Panc1 (cell line): ENCODE measurements around the gene ROBO1. TPM values are rescaled to one million over a fixed set of nuclear protein-coding genes. Genes with fewer than 3 reads are reported as not detected.

Experiments
- ATAC-seq: fragments of 200-7000 bp; cut with Tn5 transposase; 2 replicates; pipeline ENCODE4 v1.9.1; 2020; ENCODE audit warnings: mild to moderate bottlenecking, moderate library complexity
- BruUV-seq: library from RNA; stranded (reverse); fragments of 400-500 nt; replicated peaks from 2 replicates; lab custom pipeline; 2021; lab: Mats Ljungman, UMichigan
- CTCF ChIA-PET: fragments of 300-600 bp; sonication (Branson Sonifier 250); formaldehyde crosslinking; loops from one replicate; lab custom pipeline; 2022; ENCODE audit warnings: antibody characterized with exemption; lab: Charles Lee
- POLR2A ChIA-PET: fragments of 300-600 bp; sonication (Branson Sonifier 250); formaldehyde crosslinking; loops from one replicate; lab custom pipeline; 2022; ENCODE audit warnings: antibody characterized with exemption; lab: Charles Lee
- DNase-seq: peaks from one replicate; pipeline ENCODE4 v3.0.0-alpha.2; 2010; ENCODE audit warnings: low read depth, low spot score
- H3K27ac ChIP-seq: 2 replicates; pipeline ENCODE4 v1.5.1; 2011; ENCODE audit warnings: mild to moderate bottlenecking, low read length, inconsistent platforms
- H3K27me3 ChIP-seq: fragments of 200-500 bp; sonication (Bioruptor generic); 2 replicates; pipeline ENCODE4 v1.6.0; 2014; ENCODE audit warnings: low read length, inconsistent platforms; ENCODE audit not compliant: control insufficient read depth, insufficient read depth
- H3K36me3 ChIP-seq: fragments of 200-500 bp; sonication (Bioruptor generic); 2 replicates; pipeline ENCODE4 v1.5.1; 2014; ENCODE audit warnings: inconsistent platforms, mild to moderate bottlenecking, low read length, moderate library complexity; ENCODE audit not compliant: control insufficient read depth, insufficient read depth
- H3K4me1 ChIP-seq: 2 replicates; pipeline ENCODE4 v1.5.1; 2011; ENCODE audit warnings: inconsistent platforms, mild to moderate bottlenecking, low read length, moderate library complexity; ENCODE audit not compliant: control insufficient read depth, insufficient read depth
- H3K4me3 ChIP-seq, 2 experiments: 2 replicates each; pipeline ENCODE4 v1.5.1; 2011 to 2012; ENCODE audit warnings: low read depth in 2 of 2, low read length in 2 of 2, mild to moderate bottlenecking in 2 of 2, inconsistent platforms in 1 of 2, moderate library complexity in 1 of 2
- H3K9me3 ChIP-seq: fragments of 200-500 bp; sonication (Bioruptor generic); 2 replicates; pipeline ENCODE4 v1.5.1; 2014; ENCODE audit warnings: low read depth, mild to moderate bottlenecking, inconsistent platforms, low read length, moderate library complexity; ENCODE audit not compliant: control insufficient read depth, insufficient read depth
- CTCF ChIP-seq: fragments of 450-650 bp; IDR thresholded peaks from 2 replicates; pipeline ENCODE4 v1.5.1; 2017; ENCODE audit warnings: mild to moderate bottlenecking
- POLR2AphosphoS5 ChIP-seq: IDR thresholded peaks from 2 replicates; pipeline ENCODE4 v1.6.1; 2012; ENCODE audit warnings: mild to moderate bottlenecking, low read depth, low read length, moderate library complexity
- REST ChIP-seq, 2 experiments: IDR thresholded peaks; 2 replicates each; pipeline ENCODE4 v1.6.1; 2011 to 2012; ENCODE audit warnings: low read depth in 2 of 2, control low read depth in 1 of 2, low read length in 1 of 2, mild to moderate bottlenecking in 1 of 2, moderate library complexity in 1 of 2; ENCODE audit not compliant: insufficient read depth in 1 of 2
- SIN3A ChIP-seq: IDR thresholded peaks from 2 replicates; pipeline ENCODE4 v1.6.1; 2012; ENCODE audit warnings: low read depth, mild to moderate bottlenecking, low read length, moderate library complexity, borderline replicate concordance; ENCODE audit not compliant: insufficient read depth
- TCF7L2 ChIP-seq: IDR thresholded peaks from 2 replicates; pipeline ENCODE4 v1.6.1; 2011; ENCODE audit warnings: mild to moderate bottlenecking, low read depth, low read length, inconsistent platforms
- in situ Hi-C: cut with HindIII; loops from 2 replicates; pipeline ENCODE4 v1.10.0; 2016; ENCODE audit warnings: low sequenced_read_pairs, low pct_unique_long_range_greater_than_20kb
- intact Hi-C: fragments of 100-400 bp; cut with micrococcal nuclease; formaldehyde crosslinking; loops from one replicate; pipeline ENCODE4 v1.10.0; 2022; ENCODE audit not compliant: unreplicated experiment
- total RNA-seq: library from RNA; stranded (reverse); gene quantifications from one replicate; pipeline ENCODE4 v1.2.1, GENCODE V29; 2021; ENCODE audit not compliant: unreplicated experiment

ROBO1 gene
- total RNA-seq, 1 experiment from 2014 or later = 61.6 TPM

GRCh38 chr3:78926523-78926922 is 841.3 kb downstream of the ROBO1 start:
- Histone ChIP-seq H3K9me3 (no peaks in the 10 kb centered on the region), H3K4me3 (no peak overlapping the region), H3K4me1 (no peaks in the 10 kb centered on the region), H3K27ac (no peak overlapping the region), H3K36me3 (no peaks in the 10 kb centered on the region), H3K27me3 (no peaks in the 10 kb centered on the region)
- in situ Hi-C loops = no loop called here
- ATAC-seq = no peak
- no peak for DNase-seq
- BruUV-seq = no TSS peak
- ChIA-PET POLR2A (no interaction called here), CTCF (no interaction called here)
- no peak for TF ChIP-seq CTCF
- TF ChIP-seq REST (IDR thresholded peaks at IDR 0.05; ENCODE audit: insufficient read depth in 1 of 2, low read depth in 2 of 2, low read length in 1 of 2) = no peak
- TF ChIP-seq SIN3A = no peak
- TF ChIP-seq TCF7L2 = no peak
- no peak for TF ChIP-seq POLR2AphosphoS5
- intact Hi-C loops = no loop called here

- ChIA-PET CTCF (no interaction called here), POLR2A (no interaction called here)
- H3K36me3 ChIP-seq = no peaks in the 10 kb centered on the region
- H3K27me3 ChIP-seq = no peaks in the 10 kb centered on the region
- H3K4me1 ChIP-seq = no peaks in the 10 kb centered on the region
- no peak overlapping the region for H3K27ac ChIP-seq
- no TSS peak for BruUV-seq
- intact Hi-C loops = no loop called here
- no peaks in the 10 kb centered on the region for H3K9me3 ChIP-seq
- no peak overlapping the region for H3K4me3 ChIP-seq
- no peak for ATAC-seq
- DNase-seq = no peak
- TF ChIP-seq REST (IDR thresholded peaks at IDR 0.05; ENCODE audit: insufficient read depth in 1 of 2, low read depth in 2 of 2, low read length in 1 of 2) (no peak), CTCF (no peak), POLR2AphosphoS5 (no peak), TCF7L2 (no peak), SIN3A (no peak)
- in situ Hi-C loops = no loop called here
Measured at GRCh38 chr3:78924711-78925110, 843.1 kb downstream of the ROBO1 start.
